Measurements from ENCODE around the gene CUBN. TPM values are rescaled to one million over a fixed set of nuclear protein-coding genes. Genes with fewer than 3 reads are reported as not detected.

Gene CUBN
- total RNA-seq, 1 donor from 2014 or later = 6.8 TPM

DNA sequence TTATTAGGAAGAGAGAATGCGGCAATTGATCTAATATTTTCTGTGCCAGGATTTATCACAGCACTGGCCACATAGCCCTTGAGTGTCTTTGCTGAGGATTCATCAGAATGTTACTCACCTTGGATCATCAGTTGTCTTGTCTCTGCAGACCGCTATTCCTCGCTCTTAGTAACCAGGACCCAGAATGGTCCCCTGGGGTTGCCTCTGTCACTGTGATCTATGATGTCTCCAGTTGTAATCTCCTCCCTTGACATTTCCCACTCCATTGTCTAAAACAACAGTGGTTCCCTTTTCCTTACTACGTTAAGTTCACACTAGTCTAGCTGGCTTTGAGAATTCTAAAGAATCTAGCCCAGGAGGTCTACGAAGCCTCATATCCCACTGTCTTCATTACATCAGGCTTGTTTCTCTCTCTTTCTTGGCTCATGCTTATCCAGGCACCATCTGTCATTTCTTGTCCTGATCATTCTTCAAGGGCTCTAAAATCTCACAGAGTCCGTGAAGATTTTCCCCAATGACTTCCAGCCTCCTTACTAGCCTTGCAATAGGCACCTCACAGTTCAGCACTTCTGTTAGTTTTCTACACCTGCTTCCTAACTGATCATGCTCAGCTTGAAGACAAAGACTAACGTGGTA lies 125.8 kb downstream of the CUBN start:
- intact Hi-C loops (cut with DNase I) = loop anchor here (2.0 to 5.0 kb wide), 2 partner anchors 71 to 199 kb away; partner anchors contain the start of gene TRDMT1
- no peak for DNase-seq (ENCODE audit: low spot score in 2 of 2)

DNA sequence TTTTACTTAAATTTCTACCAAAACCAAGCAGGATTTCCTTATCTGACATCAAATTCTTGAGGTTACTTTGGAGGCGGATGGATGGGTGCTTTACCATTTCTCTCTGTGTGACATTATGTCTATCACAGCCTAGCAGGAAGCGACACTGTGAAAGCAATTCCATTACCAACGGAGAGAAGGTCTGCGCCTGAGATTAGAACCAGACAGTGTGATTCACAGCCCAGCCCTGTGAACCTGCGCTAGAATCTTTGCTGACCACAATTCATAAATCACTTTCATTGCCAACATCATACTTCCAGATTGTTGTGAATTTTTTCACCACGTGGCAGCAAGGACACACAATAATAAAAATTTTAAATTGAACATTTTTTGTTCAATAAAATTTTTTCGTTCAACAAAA lies 126.5 kb downstream of the CUBN start:
- H3K36me3 ChIP-seq = no peaks in the 10 kb centered on the region
- H3K4me1 ChIP-seq = peaks cover 10 to 40% of the 10 kb centered on the region in 2 donors
- DNase-seq (ENCODE audit: low spot score in 2 of 2) = no peak

More for the DNA sequence above, 125.8 kb downstream of the CUBN start:
- TF ChIP-seq, protein P1, sequence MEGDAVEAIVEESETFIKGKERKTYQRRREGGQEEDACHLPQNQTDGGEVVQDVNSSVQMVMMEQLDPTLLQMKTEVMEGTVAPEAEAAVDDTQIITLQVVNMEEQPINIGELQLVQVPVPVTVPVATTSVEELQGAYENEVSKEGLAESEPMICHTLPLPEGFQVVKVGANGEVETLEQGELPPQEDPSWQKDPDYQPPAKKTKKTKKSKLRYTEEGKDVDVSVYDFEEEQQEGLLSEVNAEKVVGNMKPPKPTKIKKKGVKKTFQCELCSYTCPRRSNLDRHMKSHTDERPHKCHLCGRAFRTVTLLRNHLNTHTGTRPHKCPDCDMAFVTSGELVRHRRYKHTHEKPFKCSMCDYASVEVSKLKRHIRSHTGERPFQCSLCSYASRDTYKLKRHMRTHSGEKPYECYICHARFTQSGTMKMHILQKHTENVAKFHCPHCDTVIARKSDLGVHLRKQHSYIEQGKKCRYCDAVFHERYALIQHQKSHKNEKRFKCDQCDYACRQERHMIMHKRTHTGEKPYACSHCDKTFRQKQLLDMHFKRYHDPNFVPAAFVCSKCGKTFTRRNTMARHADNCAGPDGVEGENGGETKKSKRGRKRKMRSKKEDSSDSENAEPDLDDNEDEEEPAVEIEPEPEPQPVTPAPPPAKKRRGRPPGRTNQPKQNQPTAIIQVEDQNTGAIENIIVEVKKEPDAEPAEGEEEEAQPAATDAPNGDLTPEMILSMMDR (IDR thresholded peaks at IDR 0.05) = no peak
- H3K4me3 ChIP-seq = no peak overlapping the region
- no peaks in the 10 kb centered on the region for H3K27me3 ChIP-seq
- H3K9me3 ChIP-seq = no peaks in the 10 kb centered on the region
- H3K36me3 ChIP-seq = no peaks in the 10 kb centered on the region
- peak overlapping the region; percentile 83 for H3K27ac ChIP-seq
- H3K4me1 ChIP-seq = peaks cover 10 to 46% of the 10 kb centered on the region in 2 donors

DNA sequence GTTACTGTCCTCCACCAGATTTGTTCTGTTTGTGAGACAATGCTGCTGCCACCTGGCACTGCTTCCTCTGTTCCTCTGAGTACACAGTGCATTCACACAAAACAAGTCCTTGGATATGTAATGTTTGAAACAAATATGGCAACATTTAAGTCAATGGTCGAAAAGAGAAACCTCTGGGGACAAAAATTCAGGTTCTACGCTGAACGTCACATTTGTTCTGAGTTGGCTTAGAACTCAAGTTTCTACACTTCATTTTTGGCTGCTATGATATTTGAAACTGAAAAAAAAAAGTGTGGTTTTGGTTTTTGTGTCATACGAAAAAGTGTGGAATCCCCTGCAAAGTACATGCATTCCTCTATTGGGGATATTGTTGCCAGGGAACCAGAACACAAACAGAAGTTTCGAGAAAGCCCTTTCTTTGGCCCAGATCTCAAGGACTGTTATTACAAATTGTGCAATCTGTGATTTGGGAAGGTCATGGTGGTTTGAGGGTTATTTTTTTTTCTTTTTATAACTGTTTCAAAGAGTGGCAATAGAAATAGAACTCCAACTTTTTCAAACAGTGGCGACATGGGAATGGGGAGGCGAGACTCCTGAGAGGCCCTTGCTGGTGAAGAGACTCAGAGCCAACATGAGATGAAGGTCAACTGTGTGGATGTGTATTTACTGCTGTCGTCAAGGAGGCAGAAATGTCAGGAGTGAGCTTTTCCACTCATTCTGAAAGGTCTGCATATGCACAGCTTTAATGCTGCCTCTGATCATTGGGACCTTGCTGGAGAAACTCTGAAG lies 127.5 kb downstream of the CUBN start:
- Histone ChIP-seq H3K4me1 (peaks cover 10 to 40% of the 10 kb centered on the region in 2 donors), H3K4me3 (peak overlapping the region; percentile 23 to 28), H3K27me3 (no peaks in the 10 kb centered on the region), H3K9me3 (no peaks in the 10 kb centered on the region), H3K27ac (peak overlapping the region; percentile 83), H3K36me3 (no peaks in the 10 kb centered on the region)
- TF ChIP-seq, protein P1 (IDR thresholded peaks at IDR 0.05) = no peak
- intact Hi-C loops (cut with DNase I) = loop anchor here (1.0 to 5.0 kb wide), 5 partner anchors 61 to 226 kb away; partner anchors contain the start of genes TRDMT1 and VIM
- peak in 1 of 2 donors; percentile 82 for DNase-seq (ENCODE audit: low spot score in 2 of 2)

More for the DNA sequence above, 126.5 kb downstream of the CUBN start:
- intact Hi-C loops (cut with DNase I) = loop anchor here (2.0 to 5.0 kb wide), 2 partner anchors 72 to 199 kb away; partner anchors contain the start of gene TRDMT1
- H3K27ac ChIP-seq = peak overlapping the region; percentile 83
- no peaks in the 10 kb centered on the region for H3K27me3 ChIP-seq
- no peak overlapping the region for H3K4me3 ChIP-seq
- no peaks in the 10 kb centered on the region for H3K9me3 ChIP-seq
- TF ChIP-seq, protein P1 (IDR thresholded peaks at IDR 0.05) = no peak

DNA sequence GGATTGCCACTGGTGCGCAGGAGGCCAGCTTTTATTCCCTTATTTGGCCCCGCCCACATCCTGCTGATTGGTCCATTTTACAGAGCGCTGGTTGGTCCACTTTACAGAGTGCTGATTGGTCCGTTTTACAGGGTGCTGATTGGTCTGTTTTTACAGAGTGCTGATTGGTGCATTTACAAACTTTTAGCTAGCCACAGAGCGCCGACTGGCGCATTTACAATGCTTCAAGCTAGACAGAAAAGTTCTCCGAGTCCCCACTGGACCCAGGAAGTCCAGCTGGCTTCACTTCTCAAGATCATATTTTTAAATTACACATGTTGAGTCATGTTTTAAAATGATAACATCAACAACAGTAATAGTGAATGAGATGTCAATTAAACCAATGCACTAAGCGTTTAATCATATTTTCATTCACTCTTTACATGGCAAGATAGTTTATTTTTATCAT lies 128.3 kb downstream of the CUBN start:
- peak in 1 of 2 donors; percentile 84 for DNase-seq (ENCODE audit: low spot score in 2 of 2)
- TF ChIP-seq, protein P1 (IDR thresholded peaks at IDR 0.05) = peak in 2 of 3 experiments; percentile 34 to 39
- peak overlapping the region; percentile 83 for H3K27ac ChIP-seq
- H3K4me3 ChIP-seq = peak overlapping the region; percentile 23 to 28
- H3K36me3 ChIP-seq = no peaks in the 10 kb centered on the region
- no peaks in the 10 kb centered on the region for H3K9me3 ChIP-seq
- H3K27me3 ChIP-seq = no peaks in the 10 kb centered on the region
- H3K4me1 ChIP-seq = peaks cover 11 to 42% of the 10 kb centered on the region in 2 donors
- intact Hi-C loops (cut with DNase I) = loop anchor here (2.0 to 5.0 kb wide), 3 partner anchors 61 to 201 kb away; partner anchors contain the start of gene TRDMT1

DNA sequence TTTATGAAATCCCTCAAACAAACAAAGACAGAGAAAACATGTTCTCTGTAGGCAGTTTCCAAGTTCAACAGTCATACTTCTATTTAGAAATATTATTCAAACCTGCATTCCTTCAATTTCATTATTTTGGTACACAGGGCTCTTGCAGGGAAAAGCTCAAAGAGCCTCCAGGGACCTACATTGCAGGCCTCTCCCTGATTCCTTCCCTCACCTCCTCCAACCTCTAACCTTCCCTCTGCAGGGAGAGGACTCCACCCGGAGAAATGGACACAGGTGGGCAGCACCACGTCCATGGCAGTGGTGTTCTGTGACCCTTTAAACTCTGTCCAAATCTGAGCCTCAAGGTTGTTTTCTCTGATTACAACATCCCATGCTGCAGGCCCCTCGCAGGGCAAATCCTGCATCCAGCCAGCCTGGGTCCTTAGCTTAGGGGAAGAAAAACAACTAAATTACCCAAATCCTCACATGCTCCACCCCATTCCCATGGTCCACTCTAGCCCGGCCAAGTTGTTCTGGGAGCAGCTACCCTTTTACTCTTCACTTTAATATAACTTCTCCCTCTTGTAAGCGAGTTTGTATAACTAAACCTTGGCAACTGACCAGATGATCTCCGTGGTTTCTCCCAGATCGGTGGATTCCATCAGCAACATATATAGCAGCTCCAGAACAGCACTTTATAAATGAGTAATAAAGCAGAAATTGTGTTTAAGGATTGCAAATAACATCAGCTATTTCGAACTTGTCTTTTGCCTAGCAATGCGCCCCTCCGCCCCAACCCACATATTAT lies 129.8 kb downstream of the CUBN start:
- DNase-seq (ENCODE audit: low spot score in 2 of 2) = peak in 1 of 2 donors; percentile 67
- intact Hi-C loops (cut with DNase I) = loop anchor here (2.0 to 5.0 kb wide), 4 partner anchors 63 to 202 kb away; partner anchors contain the start of gene TRDMT1
- TF ChIP-seq, protein P1 (IDR thresholded peaks at IDR 0.05) = no peak
- Histone ChIP-seq H3K27ac (peak overlapping the region; percentile 83), H3K4me1 (peaks cover 14 to 49% of the 10 kb centered on the region in 2 donors), H3K9me3 (no peaks in the 10 kb centered on the region), H3K36me3 (no peaks in the 10 kb centered on the region), H3K27me3 (no peaks in the 10 kb centered on the region), H3K4me3 (no peak overlapping the region)

Measured in ascending aorta (tissue), 2 donors.